Activated CD4-positive, alpha-beta T cell treated with anti-CD3 and anti-CD28 coated beads, Interleukin-2, amount 10 ng/mL, durations not matched to agents 24 days and 14 days (primary cell): ENCODE measurements around the gene OCSTAMP. TPM values are rescaled to one million over a fixed set of nuclear protein-coding genes. Genes with fewer than 3 reads are reported as not detected.
A peak's percentile ranks its signal among the peaks of the same experiment; 100 is the strongest.

Experiments used
- DNase-seq: peaks from one replicate; pipeline ENCODE4 v3.0.0; 2022
- H3K27ac Mint-ChIP-seq: one replicate; pipeline ENCODE4 v1.8.0; 2022; ENCODE audit warnings: mild to moderate bottlenecking, mixed read lengths
- H3K27me3 Mint-ChIP-seq: one replicate; pipeline ENCODE4 v1.8.0; 2022; ENCODE audit warnings: mixed read lengths
- H3K36me3 Mint-ChIP-seq: one replicate; pipeline ENCODE4 v1.8.0; 2022; ENCODE audit warnings: low read depth, mild to moderate bottlenecking, mixed read lengths
- H3K4me1 Mint-ChIP-seq: one replicate; pipeline ENCODE4 v1.8.0; 2021; ENCODE audit warnings: mixed read lengths
- H3K4me3 Mint-ChIP-seq: one replicate; pipeline ENCODE4 v1.8.0; 2022; ENCODE audit warnings: mild to moderate bottlenecking, moderate library complexity, mixed read lengths
- H3K9me3 Mint-ChIP-seq: one replicate; pipeline ENCODE4 v1.8.0; 2021; ENCODE audit warnings: mixed read lengths
- intact Hi-C: fragments of 100-400 bp; cut with micrococcal nuclease; formaldehyde crosslinking; loops from one replicate; pipeline ENCODE4 v1.15.1; 2023
- total RNA-seq: library from RNA; stranded (reverse); gene quantifications from 2 replicates; pipeline ENCODE4 v1.2.3, GENCODE V29; 2022

The OCSTAMP gene
- total RNA-seq, 1 donor from 2014 or later, result 0.37 TPM

GRCh38 chr20:46566125-46566524 lies 15.7 kb upstream of the OCSTAMP start:
- DNase-seq, result no peak
- intact Hi-C loops, result no loop called here
- H3K4me3 Mint-ChIP-seq, result no peak overlapping the region
- no peaks in the 10 kb centered on the region for H3K9me3 Mint-ChIP-seq
- H3K27ac Mint-ChIP-seq, result no peak overlapping the region
- no peaks in the 10 kb centered on the region for H3K36me3 Mint-ChIP-seq
- H3K4me1 Mint-ChIP-seq, result peaks cover 5% of the 10 kb centered on the region
- H3K27me3 Mint-ChIP-seq, result peaks cover 23% of the 10 kb centered on the region

GRCh38 chr20:46564241-46564957 lies 13.9 kb upstream of the OCSTAMP start:
- DNase-seq, result no peak
- Mint-ChIP-seq H3K27ac (no peak overlapping the region), H3K4me3 (no peak overlapping the region), H3K27me3 (peaks cover 13% of the 10 kb centered on the region), H3K9me3 (no peaks in the 10 kb centered on the region), H3K4me1 (peaks cover 21% of the 10 kb centered on the region), H3K36me3 (no peaks in the 10 kb centered on the region)
- intact Hi-C loops, result loop anchor here (5.0 kb wide), 1 partner anchor 42 kb away; no protein-coding TSS in a partner anchor

- no peaks in the 10 kb centered on the region for H3K36me3 Mint-ChIP-seq
- H3K4me1 Mint-ChIP-seq, result peaks cover 23% of the 10 kb centered on the region
- no peak overlapping the region for H3K27ac Mint-ChIP-seq
- DNase-seq, result no peak
- peaks cover 13% of the 10 kb centered on the region for H3K27me3 Mint-ChIP-seq
- intact Hi-C loops, result loop anchor here (5.0 kb wide), 1 partner anchor 42 kb away; no protein-coding TSS in a partner anchor
- no peaks in the 10 kb centered on the region for H3K9me3 Mint-ChIP-seq
- no peak overlapping the region for H3K4me3 Mint-ChIP-seq
Measured at GRCh38 chr20:46563860-46564221, 13.4 kb upstream of the OCSTAMP start.

- intact Hi-C loops, result loop anchor here (5.0 kb wide), 1 partner anchor 41 kb away; no protein-coding TSS in a partner anchor
- H3K36me3 Mint-ChIP-seq, result no peaks in the 10 kb centered on the region
Measured at GRCh38 chr20:46563170-46563859, 12.9 kb upstream of the OCSTAMP start.

GRCh38 chr20:46562373-46563169 lies 12.1 kb upstream of the OCSTAMP start:
- Mint-ChIP-seq H3K4me1 (peaks cover 32% of the 10 kb centered on the region), H3K36me3 (no peaks in the 10 kb centered on the region), H3K27ac (no peak overlapping the region), H3K4me3 (no peak overlapping the region), H3K27me3 (peaks cover 7% of the 10 kb centered on the region), H3K9me3 (no peaks in the 10 kb centered on the region)
- DNase-seq, result peak; percentile 90
- intact Hi-C loops, result loop anchor here (5.0 kb wide), 1 partner anchor 40 kb away; no protein-coding TSS in a partner anchor

More at GRCh38 chr20:46563170-46563859, 12.9 kb upstream of the OCSTAMP start:
- Mint-ChIP-seq H3K9me3 (no peaks in the 10 kb centered on the region), H3K27ac (no peak overlapping the region), H3K4me1 (peaks cover 27% of the 10 kb centered on the region), H3K4me3 (no peak overlapping the region), H3K27me3 (peaks cover 9% of the 10 kb centered on the region)
- no peak for DNase-seq

GRCh38 chr20:46562009-46562372 lies 11.5 kb upstream of the OCSTAMP start:
- no peak overlapping the region for H3K4me3 Mint-ChIP-seq
- intact Hi-C loops, result loop anchor here (5.0 kb wide), 1 partner anchor 40 kb away; no protein-coding TSS in a partner anchor
- no peaks in the 10 kb centered on the region for H3K9me3 Mint-ChIP-seq
- H3K36me3 Mint-ChIP-seq, result no peaks in the 10 kb centered on the region
- peaks cover 4% of the 10 kb centered on the region for H3K27me3 Mint-ChIP-seq
- H3K27ac Mint-ChIP-seq, result no peak overlapping the region
- peaks cover 35% of the 10 kb centered on the region for H3K4me1 Mint-ChIP-seq
- DNase-seq, result no peak

- no peak for DNase-seq
- H3K27ac Mint-ChIP-seq, result peak overlapping the region; percentile 29
- peaks cover 46% of the 10 kb centered on the region for H3K4me1 Mint-ChIP-seq
- no peaks in the 10 kb centered on the region for H3K9me3 Mint-ChIP-seq
- no peak overlapping the region for H3K4me3 Mint-ChIP-seq
- no peaks in the 10 kb centered on the region for H3K27me3 Mint-ChIP-seq
- intact Hi-C loops, result loop anchor here (5.0 kb wide), 1 partner anchor 38 kb away; no protein-coding TSS in a partner anchor
- H3K36me3 Mint-ChIP-seq, result no peaks in the 10 kb centered on the region
Measured at GRCh38 chr20:46559685-46560440, 9.4 kb upstream of the OCSTAMP start.

GRCh38 chr20:46559001-46559400 lies 8.5 kb upstream of the OCSTAMP start:
- no peaks in the 10 kb centered on the region for H3K9me3 Mint-ChIP-seq
- intact Hi-C loops, result no loop called here

GRCh38 chr20:46558511-46558959 lies 8.1 kb upstream of the OCSTAMP start:
- Mint-ChIP-seq H3K9me3 (no peaks in the 10 kb centered on the region), H3K4me3 (peak overlapping the region; percentile 45), H3K4me1 (peaks cover 53% of the 10 kb centered on the region), H3K27ac (peak overlapping the region; percentile 84), H3K36me3 (no peaks in the 10 kb centered on the region), H3K27me3 (no peaks in the 10 kb centered on the region)
- intact Hi-C loops, result loop anchor here (1.0 kb wide), 1 partner anchor 13 kb away; no protein-coding TSS in a partner anchor
- peak; percentile 63 for DNase-seq

More at GRCh38 chr20:46559001-46559400, 8.5 kb upstream of the OCSTAMP start:
- Mint-ChIP-seq H3K36me3 (no peaks in the 10 kb centered on the region), H3K4me1 (peaks cover 51% of the 10 kb centered on the region), H3K4me3 (no peak overlapping the region), H3K27ac (peak overlapping the region; percentile 84), H3K27me3 (no peaks in the 10 kb centered on the region)
- DNase-seq, result no peak

- H3K4me1 Mint-ChIP-seq, result peaks cover 64% of the 10 kb centered on the region
- H3K9me3 Mint-ChIP-seq, result no peaks in the 10 kb centered on the region
- H3K27ac Mint-ChIP-seq, result peak overlapping the region; percentile 72
- no peak overlapping the region for H3K4me3 Mint-ChIP-seq
- H3K36me3 Mint-ChIP-seq, result no peaks in the 10 kb centered on the region
- no peaks in the 10 kb centered on the region for H3K27me3 Mint-ChIP-seq
- no peak for DNase-seq
- intact Hi-C loops, result no loop called here
Measured at GRCh38 chr20:46557231-46557956, 6.9 kb upstream of the OCSTAMP start.

- intact Hi-C loops, result no loop called here
Measured at GRCh38 chr20:46555370-46555956, 5.0 kb upstream of the OCSTAMP start.

GRCh38 chr20:46554828-46555227 lies 4.4 kb upstream of the OCSTAMP start:
- peaks cover 71% of the 10 kb centered on the region for H3K4me1 Mint-ChIP-seq
- H3K27ac Mint-ChIP-seq, result no peak overlapping the region
- H3K4me3 Mint-ChIP-seq, result no peak overlapping the region
- no peak for DNase-seq
- no peaks in the 10 kb centered on the region for H3K9me3 Mint-ChIP-seq
- H3K27me3 Mint-ChIP-seq, result no peaks in the 10 kb centered on the region
- no peaks in the 10 kb centered on the region for H3K36me3 Mint-ChIP-seq
- intact Hi-C loops, result no loop called here

More at GRCh38 chr20:46555370-46555956, 5.0 kb upstream of the OCSTAMP start:
- Mint-ChIP-seq H3K27ac (no peak overlapping the region), H3K9me3 (no peaks in the 10 kb centered on the region), H3K27me3 (no peaks in the 10 kb centered on the region), H3K36me3 (no peaks in the 10 kb centered on the region), H3K4me1 (peaks cover 73% of the 10 kb centered on the region), H3K4me3 (no peak overlapping the region)
- no peak for DNase-seq
